ENCODE data around the gene STYK1.

STYK1 gene

GRCh38 chr12:10716704-10717315 lies 43.0 kb upstream of the STYK1 start:
- H3K4me3 ChIP-seq (ENCODE audit: low read length in 2 of 2): peak overlapping the region in 1 of 2 donors; percentile 43
- H3K9ac ChIP-seq (ENCODE audit: low read depth in 1 of 2, low read length in 2 of 2): peak overlapping the region in 1 of 2 donors; percentile 35
- peak overlapping the region; percentile 56 to 64 for H3K27ac ChIP-seq (ENCODE audit: low read depth in 2 of 2, low read length in 2 of 2)
- H3K4me1 ChIP-seq (ENCODE audit: control insufficient read depth in 2 of 2, insufficient read depth in 2 of 2, low read length in 2 of 2): peaks cover 16 to 46% of the 10 kb centered on the region in 2 donors
- no peaks in the 10 kb centered on the region for H3K9me3 ChIP-seq (ENCODE audit: control insufficient read depth in 2 of 2, low read length in 2 of 2)
- H3K36me3 ChIP-seq (ENCODE audit: control insufficient read depth in 2 of 2, insufficient read depth in 2 of 2, low read length in 2 of 2): peaks cover 26 to 28% of the 10 kb centered on the region in 2 donors
- no peaks in the 10 kb centered on the region for H3K27me3 ChIP-seq (ENCODE audit: control insufficient read depth in 2 of 2, insufficient read depth in 2 of 2, low read length in 2 of 2)

- Histone ChIP-seq H3K27ac (ENCODE audit: low read depth in 2 of 2, low read length in 2 of 2) (peak overlapping the region; percentile 56 to 64), H3K27me3 (ENCODE audit: control insufficient read depth in 2 of 2, insufficient read depth in 2 of 2, low read length in 2 of 2) (no peaks in the 10 kb centered on the region), H3K9me3 (ENCODE audit: control insufficient read depth in 2 of 2, low read length in 2 of 2) (no peaks in the 10 kb centered on the region), H3K36me3 (ENCODE audit: control insufficient read depth in 2 of 2, insufficient read depth in 2 of 2, low read length in 2 of 2) (peaks cover 31 to 32% of the 10 kb centered on the region in 2 donors), H3K9ac (ENCODE audit: low read depth in 1 of 2, low read length in 2 of 2) (peak overlapping the region in 1 of 2 donors; percentile 35), H3K4me1 (ENCODE audit: control insufficient read depth in 2 of 2, insufficient read depth in 2 of 2, low read length in 2 of 2) (peaks cover 16 to 44% of the 10 kb centered on the region in 2 donors), H3K4me3 (ENCODE audit: low read length in 2 of 2) (peak overlapping the region in 1 of 2 donors; percentile 43)
Measured at GRCh38 chr12:10716277-10716676, 42.4 kb upstream of the STYK1 start.

- no peak overlapping the region for H3K4me3 ChIP-seq (ENCODE audit: low read length in 2 of 2)
- no peaks in the 10 kb centered on the region for H3K9me3 ChIP-seq (ENCODE audit: control insufficient read depth in 2 of 2, low read length in 2 of 2)
- H3K27me3 ChIP-seq (ENCODE audit: control insufficient read depth in 2 of 2, insufficient read depth in 2 of 2, low read length in 2 of 2): no peaks in the 10 kb centered on the region
- no peak overlapping the region for H3K27ac ChIP-seq (ENCODE audit: low read depth in 2 of 2, low read length in 2 of 2)
- no peak overlapping the region for H3K9ac ChIP-seq (ENCODE audit: low read depth in 1 of 2, low read length in 2 of 2)
- H3K36me3 ChIP-seq (ENCODE audit: control insufficient read depth in 2 of 2, insufficient read depth in 2 of 2, low read length in 2 of 2): peaks cover 34 to 35% of the 10 kb centered on the region in 2 donors
- peaks cover 11 to 36% of the 10 kb centered on the region in 2 donors for H3K4me1 ChIP-seq (ENCODE audit: control insufficient read depth in 2 of 2, insufficient read depth in 2 of 2, low read length in 2 of 2)
Measured at GRCh38 chr12:10715491-10715890, 41.6 kb upstream of the STYK1 start.

DNA sequence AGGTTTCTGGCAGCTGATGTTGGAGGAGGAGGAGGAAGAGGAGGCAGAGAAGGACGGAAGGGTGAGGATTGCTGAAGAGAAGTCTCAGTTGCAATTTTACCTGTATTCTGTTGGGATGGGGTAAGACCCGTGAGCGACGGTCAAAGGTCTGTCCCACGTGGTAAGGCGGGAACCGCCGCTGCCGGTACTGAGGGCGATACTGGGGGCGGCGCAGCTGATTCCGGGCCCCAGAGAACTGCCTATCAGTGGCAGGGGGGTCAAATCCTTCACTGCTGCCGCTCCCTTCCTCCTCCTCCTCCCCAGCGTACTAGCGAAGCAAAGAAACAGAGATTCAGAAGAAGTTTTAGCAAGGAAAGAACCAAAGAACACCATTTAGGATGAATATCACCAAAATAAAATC lies 36.0 kb upstream of the STYK1 start:
- Histone ChIP-seq H3K4me3 (ENCODE audit: low read length in 2 of 2) (no peak overlapping the region), H3K9ac (ENCODE audit: low read depth in 1 of 2, low read length in 2 of 2) (no peak overlapping the region), H3K27ac (ENCODE audit: low read depth in 2 of 2, low read length in 2 of 2) (no peak overlapping the region), H3K36me3 (ENCODE audit: control insufficient read depth in 2 of 2, insufficient read depth in 2 of 2, low read length in 2 of 2) (peaks cover 67 to 71% of the 10 kb centered on the region in 2 donors), H3K4me1 (ENCODE audit: control insufficient read depth in 2 of 2, insufficient read depth in 2 of 2, low read length in 2 of 2) (no peaks in the 10 kb centered on the region), H3K27me3 (ENCODE audit: control insufficient read depth in 2 of 2, insufficient read depth in 2 of 2, low read length in 2 of 2) (no peaks in the 10 kb centered on the region), H3K9me3 (ENCODE audit: control insufficient read depth in 2 of 2, low read length in 2 of 2) (no peaks in the 10 kb centered on the region)

DNA sequence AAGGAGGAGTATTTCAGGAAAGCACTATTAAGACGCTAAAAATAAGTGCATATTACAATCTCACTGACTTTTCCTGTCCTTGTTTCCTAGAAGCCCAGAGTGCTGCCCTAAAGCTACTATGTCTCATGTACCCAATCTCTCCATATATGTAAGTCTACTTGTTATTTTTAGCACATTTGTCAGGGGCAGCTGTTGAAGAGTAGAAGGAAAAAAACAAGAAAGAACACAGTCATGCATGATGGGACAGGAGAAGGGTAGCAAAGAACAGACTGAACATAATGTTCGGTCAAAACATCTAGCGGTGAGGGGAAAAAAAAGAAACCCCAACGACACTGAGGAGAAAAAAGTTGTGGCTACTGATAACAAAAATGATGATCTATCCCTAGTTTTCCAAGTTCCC lies 35.0 kb upstream of the STYK1 start:
- no peak overlapping the region for H3K4me3 ChIP-seq (ENCODE audit: low read length in 2 of 2)
- peaks cover 67 to 68% of the 10 kb centered on the region in 2 donors for H3K36me3 ChIP-seq (ENCODE audit: control insufficient read depth in 2 of 2, insufficient read depth in 2 of 2, low read length in 2 of 2)

DNA sequence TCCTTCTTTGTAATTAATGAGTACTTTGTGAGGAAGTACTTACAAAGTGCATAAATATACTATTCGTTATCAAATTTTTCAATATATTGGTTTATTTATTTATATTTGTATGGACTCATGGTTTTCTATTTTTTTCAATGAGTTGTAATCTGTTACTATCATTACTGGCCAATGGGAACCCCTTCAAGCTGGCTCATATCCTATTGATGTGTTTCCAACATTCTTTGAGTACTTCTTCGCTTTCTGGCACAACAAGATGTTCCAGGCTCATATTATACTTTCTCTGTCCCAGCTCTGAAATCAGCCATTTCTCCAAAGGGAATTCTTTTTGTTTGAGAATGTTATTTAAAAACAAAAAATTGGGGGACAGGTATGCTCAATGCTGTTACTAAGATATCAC lies 31.8 kb upstream of the STYK1 start:
- H3K4me1 ChIP-seq (ENCODE audit: control insufficient read depth in 2 of 2, insufficient read depth in 2 of 2, low read length in 2 of 2): no peaks in the 10 kb centered on the region
- H3K9me3 ChIP-seq (ENCODE audit: control insufficient read depth in 2 of 2, low read length in 2 of 2): no peaks in the 10 kb centered on the region
- no peaks in the 10 kb centered on the region for H3K27me3 ChIP-seq (ENCODE audit: control insufficient read depth in 2 of 2, insufficient read depth in 2 of 2, low read length in 2 of 2)
- H3K36me3 ChIP-seq (ENCODE audit: control insufficient read depth in 2 of 2, insufficient read depth in 2 of 2, low read length in 2 of 2): peaks cover 60 to 64% of the 10 kb centered on the region in 2 donors
- H3K27ac ChIP-seq (ENCODE audit: low read depth in 2 of 2, low read length in 2 of 2): no peak overlapping the region
- H3K9ac ChIP-seq (ENCODE audit: low read depth in 1 of 2, low read length in 2 of 2): no peak overlapping the region
- no peak overlapping the region for H3K4me3 ChIP-seq (ENCODE audit: low read length in 2 of 2)

More for the DNA sequence above, 35.0 kb upstream of the STYK1 start:
- Histone ChIP-seq H3K9ac (ENCODE audit: low read depth in 1 of 2, low read length in 2 of 2) (no peak overlapping the region), H3K27me3 (ENCODE audit: control insufficient read depth in 2 of 2, insufficient read depth in 2 of 2, low read length in 2 of 2) (no peaks in the 10 kb centered on the region), H3K9me3 (ENCODE audit: control insufficient read depth in 2 of 2, low read length in 2 of 2) (no peaks in the 10 kb centered on the region), H3K4me1 (ENCODE audit: control insufficient read depth in 2 of 2, insufficient read depth in 2 of 2, low read length in 2 of 2) (no peaks in the 10 kb centered on the region), H3K27ac (ENCODE audit: low read depth in 2 of 2, low read length in 2 of 2) (no peak overlapping the region)

DNA sequence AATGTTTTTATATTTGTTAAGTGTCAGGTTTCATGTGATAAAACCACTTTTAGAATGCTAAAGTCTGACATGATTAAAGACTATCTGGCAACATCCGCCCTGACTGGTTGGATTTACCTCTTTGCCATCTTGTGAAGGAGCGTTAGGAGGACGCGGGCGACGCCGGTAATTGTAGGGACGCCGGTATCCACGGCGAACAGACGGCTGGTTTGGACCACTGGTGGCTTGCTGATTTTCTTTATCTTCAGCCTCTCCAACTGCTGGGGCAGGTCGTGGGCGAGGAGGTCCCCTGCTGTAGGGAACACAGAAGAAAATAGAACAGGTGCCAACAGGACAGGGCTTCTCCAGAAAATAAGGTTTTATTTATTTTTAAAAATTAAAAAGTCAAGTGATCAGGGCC lies 28.0 kb upstream of the STYK1 start:
- Histone ChIP-seq H3K9me3 (ENCODE audit: control insufficient read depth in 2 of 2, low read length in 2 of 2) (no peaks in the 10 kb centered on the region), H3K27ac (ENCODE audit: low read depth in 2 of 2, low read length in 2 of 2) (no peak overlapping the region), H3K27me3 (ENCODE audit: control insufficient read depth in 2 of 2, insufficient read depth in 2 of 2, low read length in 2 of 2) (no peaks in the 10 kb centered on the region), H3K36me3 (ENCODE audit: control insufficient read depth in 2 of 2, insufficient read depth in 2 of 2, low read length in 2 of 2) (peaks cover 50 to 58% of the 10 kb centered on the region in 2 donors), H3K4me1 (ENCODE audit: control insufficient read depth in 2 of 2, insufficient read depth in 2 of 2, low read length in 2 of 2) (no peaks in the 10 kb centered on the region), H3K9ac (ENCODE audit: low read depth in 1 of 2, low read length in 2 of 2) (no peak overlapping the region), H3K4me3 (ENCODE audit: low read length in 2 of 2) (no peak overlapping the region)

- no peaks in the 10 kb centered on the region for H3K9me3 ChIP-seq (ENCODE audit: control insufficient read depth in 2 of 2, low read length in 2 of 2)
- peaks cover 49 to 56% of the 10 kb centered on the region in 2 donors for H3K36me3 ChIP-seq (ENCODE audit: control insufficient read depth in 2 of 2, insufficient read depth in 2 of 2, low read length in 2 of 2)
- no peaks in the 10 kb centered on the region for H3K27me3 ChIP-seq (ENCODE audit: control insufficient read depth in 2 of 2, insufficient read depth in 2 of 2, low read length in 2 of 2)
- no peak overlapping the region for H3K4me3 ChIP-seq (ENCODE audit: low read length in 2 of 2)
- H3K4me1 ChIP-seq (ENCODE audit: control insufficient read depth in 2 of 2, insufficient read depth in 2 of 2, low read length in 2 of 2): no peaks in the 10 kb centered on the region
- H3K9ac ChIP-seq (ENCODE audit: low read depth in 1 of 2, low read length in 2 of 2): no peak overlapping the region
- no peak overlapping the region for H3K27ac ChIP-seq (ENCODE audit: low read depth in 2 of 2, low read length in 2 of 2)
Measured at GRCh38 chr12:10701131-10701681, 27.4 kb upstream of the STYK1 start.

DNA sequence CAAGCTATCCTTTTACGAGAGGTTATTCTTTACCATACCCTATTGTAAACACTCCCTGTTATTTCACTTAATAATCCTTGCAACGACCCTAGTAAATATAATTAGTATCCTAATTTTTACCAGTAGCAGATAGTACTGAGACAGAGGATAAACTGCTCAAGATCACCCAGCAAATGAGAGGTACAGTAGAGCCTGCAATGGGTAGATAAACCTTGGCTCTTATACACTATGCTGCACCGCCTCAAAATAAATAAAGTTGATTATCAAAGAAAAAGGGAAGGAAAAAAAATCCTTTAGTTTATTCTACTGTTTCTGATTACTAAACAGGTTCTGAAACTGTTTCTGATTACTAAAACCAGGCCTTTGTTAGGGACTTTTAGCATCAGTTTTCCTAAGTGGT lies 26.7 kb upstream of the STYK1 start:
- Histone ChIP-seq H3K36me3 (ENCODE audit: control insufficient read depth in 2 of 2, insufficient read depth in 2 of 2, low read length in 2 of 2) (peaks cover 47 to 56% of the 10 kb centered on the region in 2 donors), H3K9me3 (ENCODE audit: control insufficient read depth in 2 of 2, low read length in 2 of 2) (no peaks in the 10 kb centered on the region), H3K4me3 (ENCODE audit: low read length in 2 of 2) (no peak overlapping the region), H3K27me3 (ENCODE audit: control insufficient read depth in 2 of 2, insufficient read depth in 2 of 2, low read length in 2 of 2) (no peaks in the 10 kb centered on the region), H3K27ac (ENCODE audit: low read depth in 2 of 2, low read length in 2 of 2) (no peak overlapping the region), H3K4me1 (ENCODE audit: control insufficient read depth in 2 of 2, insufficient read depth in 2 of 2, low read length in 2 of 2) (no peaks in the 10 kb centered on the region), H3K9ac (ENCODE audit: low read depth in 1 of 2, low read length in 2 of 2) (no peak overlapping the region)

- peaks cover 29 to 41% of the 10 kb centered on the region in 2 donors for H3K36me3 ChIP-seq (ENCODE audit: control insufficient read depth in 2 of 2, insufficient read depth in 2 of 2, low read length in 2 of 2)
- H3K4me1 ChIP-seq (ENCODE audit: control insufficient read depth in 2 of 2, insufficient read depth in 2 of 2, low read length in 2 of 2): no peaks in the 10 kb centered on the region
- H3K4me3 ChIP-seq (ENCODE audit: low read length in 2 of 2): no peak overlapping the region
- H3K27me3 ChIP-seq (ENCODE audit: control insufficient read depth in 2 of 2, insufficient read depth in 2 of 2, low read length in 2 of 2): no peaks in the 10 kb centered on the region
- H3K27ac ChIP-seq (ENCODE audit: low read depth in 2 of 2, low read length in 2 of 2): no peak overlapping the region
- H3K9ac ChIP-seq (ENCODE audit: low read depth in 1 of 2, low read length in 2 of 2): no peak overlapping the region
- H3K9me3 ChIP-seq (ENCODE audit: control insufficient read depth in 2 of 2, low read length in 2 of 2): no peaks in the 10 kb centered on the region
Measured at GRCh38 chr12:10697862-10698261, 24.0 kb upstream of the STYK1 start.

All from mucosa of rectum (tissue), 2 donors.